Prostate gland (tissue), 2 donors: ENCODE measurements around the gene TRAPPC11. TPM values are rescaled to one million over a fixed set of nuclear protein-coding genes. Genes with fewer than 3 reads are reported as not detected.
A peak's percentile ranks its signal among the peaks of the same experiment; 100 is the strongest.
"Not testable (repeated sequence)": the region's sequence is repeated elsewhere in the genome, so short reads cannot be mapped to it uniquely, and the experiment has no call there.

ENCODE experiments used
- DNase-seq: peaks from one replicate; pipeline ENCODE4 v3.0.0-alpha.2; 2019; ENCODE audit warnings: low spot score
- H3K27ac ChIP-seq, 2 donors: fragments of 200-600 bp; sonication (generic); 2 replicates each; pipeline ENCODE4 v1.5.1; 2017 to 2019
- H3K27me3 ChIP-seq: fragments of 200-600 bp; sonication (generic); replicated peaks from 2 replicates; pipeline ENCODE4 v1.5.1; 2019; ENCODE audit not compliant: insufficient read depth
- H3K36me3 ChIP-seq, 2 donors: fragments of 200-600 bp; sonication (generic); 1 replicate in 1 of 2; 2 replicates in 1 of 2; pipeline versions ENCODE4 v1.5.1 to v1.8.1; 2017 to 2019
- H3K4me1 ChIP-seq: fragments of 200-600 bp; sonication (generic); replicated peaks from 2 replicates; pipeline ENCODE4 v1.5.1; 2019
- H3K4me3 ChIP-seq, 2 donors: fragments of 200-600 bp; sonication (generic); 2 replicates each; pipeline ENCODE4 v1.5.1; 2017 to 2019
- H3K9me3 ChIP-seq: fragments of 200-600 bp; sonication (generic); 2 replicates; pipeline ENCODE4 v1.5.1; 2017
- CTCF ChIP-seq, 4 experiments: fragments of 200-600 bp in 2 of 4; fragments of 450-650 bp in 2 of 4; sonication (generic) in 2 of 4; IDR thresholded peaks; 1 replicate in 3 of 4; 2 replicates in 1 of 4; pipeline ENCODE4 v1.5.1; 2016 to 2019; ENCODE audit warnings: antibody characterized with exemption in 4 of 4, mild to moderate bottlenecking in 2 of 4, moderate library complexity in 2 of 4
- POLR2A ChIP-seq: fragments of 450-650 bp; IDR thresholded peaks from one replicate; pipeline ENCODE4 v1.6.1; 2016; ENCODE audit warnings: antibody characterized with exemption, mild to moderate bottlenecking
- POLR2AphosphoS5 ChIP-seq: sonication (generic); formaldehyde crosslinking; IDR thresholded peaks from one replicate; pipeline ENCODE4 v1.6.1; 2017; ENCODE audit warnings: antibody characterized with exemption
- WGBS: methylation state at CpG from one replicate; pipeline ENCODE4 v1.1.5; 2018; 5-methylcytosine and 5-hydroxymethylcytosine counted together
- intact Hi-C: fragments of 100-400 bp; cut with DNase I; formaldehyde crosslinking; loops from one replicate; pipeline ENCODE4 v1.14.2; 2022
- total RNA-seq, 2 donors: library from RNA; depleted of rRNA; stranded (reverse); fragments of >200 nt; gene quantifications; one replicate each; pipeline ENCODE4 v1.1.0, GENCODE V29; 2016

The TRAPPC11 gene
- total RNA-seq, 2 donors from 2014 or later = 27.6 to 34.5 TPM

DNA sequence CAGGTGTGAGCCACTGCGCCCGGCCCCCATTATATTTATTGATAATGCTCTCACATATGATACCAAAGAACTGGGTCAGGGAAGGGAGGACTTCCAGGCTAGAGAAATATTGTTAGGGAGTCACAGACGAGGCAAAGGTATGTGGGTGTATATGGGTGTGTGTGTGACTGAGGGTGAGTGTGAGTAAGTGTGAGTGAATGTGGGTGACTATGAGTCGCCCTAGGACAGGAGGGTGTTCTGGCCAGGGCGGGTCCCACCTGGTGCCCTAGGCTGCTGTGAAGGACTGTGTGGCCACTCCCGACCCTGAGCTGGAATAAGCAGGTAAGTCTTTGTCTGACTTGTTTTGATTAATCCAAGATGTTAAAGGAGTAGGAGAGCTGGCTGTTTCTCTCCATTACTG, 34.5 kb upstream of the TRAPPC11 start:
- Histone ChIP-seq H3K9me3 (no peaks in the 10 kb centered on the region), H3K36me3 (no peaks in the 10 kb centered on the region), H3K27ac (no peak overlapping the region), H3K27me3 (no peaks in the 10 kb centered on the region), H3K4me3 (no peak overlapping the region), H3K4me1 (no peaks in the 10 kb centered on the region)
- intact Hi-C loops = no loop called here
- TF ChIP-seq POLR2AphosphoS5 (no peak), POLR2A (no peak), CTCF (IDR thresholded peaks at IDR 0.05) (no peak)
- WGBS = 90% methylated on average over 6 of the region's 6 CpGs
- no peak for DNase-seq

- Histone ChIP-seq H3K9me3 (no peaks in the 10 kb centered on the region), H3K4me3 (no peak overlapping the region), H3K27me3 (no peaks in the 10 kb centered on the region), H3K36me3 (no peaks in the 10 kb centered on the region), H3K4me1 (no peaks in the 10 kb centered on the region), H3K27ac (no peak overlapping the region)
- WGBS = 54% methylated on average over 6 of the region's 6 CpGs
- intact Hi-C loops = no loop called here
- TF ChIP-seq POLR2AphosphoS5 (peak; percentile 86), POLR2A (no peak), CTCF (IDR thresholded peaks at IDR 0.05) (no peak)
- DNase-seq = peak; percentile 71
Measured at GRCh38 chr4:183626168-183626567, 32.9 kb upstream of the TRAPPC11 start.

DNA sequence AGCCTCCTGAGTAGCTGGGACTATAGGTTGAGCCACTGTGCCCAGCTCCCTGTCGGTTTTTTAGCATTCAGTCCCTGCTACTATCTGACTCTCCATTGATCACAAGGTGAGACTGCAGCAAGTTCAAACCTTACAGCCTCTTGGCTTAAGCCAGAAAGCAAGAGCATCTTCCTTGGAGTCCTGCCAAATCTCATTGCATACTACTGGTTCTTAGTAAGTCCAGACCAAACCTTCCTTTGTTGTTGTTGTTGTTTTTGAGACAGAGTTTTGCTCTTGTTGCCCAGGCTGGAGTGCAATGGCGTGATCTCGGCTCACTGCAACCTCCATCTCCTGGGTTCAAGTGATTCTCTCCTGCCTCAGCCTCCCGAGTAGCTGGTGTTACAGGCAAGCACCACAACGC, 31.8 kb upstream of the TRAPPC11 start:
- H3K36me3 ChIP-seq, H3K9me3 ChIP-seq, H3K4me1 ChIP-seq, DNase-seq, H3K4me3 ChIP-seq, H3K27me3 ChIP-seq, intact Hi-C loops, H3K27ac ChIP-seq: not testable (repeated sequence)
- WGBS = 97% methylated on average over 5 of the region's 5 CpGs

DNA sequence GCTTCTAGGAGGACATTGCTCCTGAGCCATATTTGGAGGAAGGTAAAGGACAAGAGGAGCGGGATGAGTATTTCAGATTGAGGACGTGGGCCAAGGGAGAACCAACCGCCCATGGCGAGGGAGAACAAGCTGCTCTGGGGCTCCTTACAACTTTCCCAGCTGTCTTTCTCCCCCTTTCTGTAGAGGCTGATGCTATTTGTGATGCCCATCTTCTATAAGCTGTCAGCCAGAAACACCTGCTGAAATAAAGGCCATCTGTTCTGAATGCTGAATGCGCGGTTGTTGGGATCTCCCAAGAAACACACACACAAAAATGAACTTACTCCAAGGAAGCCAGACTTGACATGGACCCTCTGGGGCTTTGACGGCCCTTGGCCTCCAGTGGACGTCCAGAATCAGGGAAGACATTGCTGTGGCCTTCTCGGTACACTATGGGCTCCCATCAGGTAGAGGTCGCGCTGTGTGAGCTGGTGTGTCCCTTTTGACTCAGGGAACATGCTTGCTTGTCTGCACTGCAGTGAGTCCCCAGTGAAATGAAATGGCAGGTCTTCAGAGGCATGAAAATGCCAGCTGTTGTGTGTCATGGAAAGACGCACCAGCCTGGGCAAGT, 31.0 kb upstream of the TRAPPC11 start:
- H3K27ac ChIP-seq = no peak overlapping the region
- H3K9me3 ChIP-seq = no peaks in the 10 kb centered on the region
- no peaks in the 10 kb centered on the region for H3K4me1 ChIP-seq
- H3K36me3 ChIP-seq = no peaks in the 10 kb centered on the region
- DNase-seq = no peak
- H3K4me3 ChIP-seq = no peak overlapping the region
- TF ChIP-seq POLR2AphosphoS5 = no peak
- no peak for TF ChIP-seq CTCF (IDR thresholded peaks at IDR 0.05)
- TF ChIP-seq POLR2A = no peak
- intact Hi-C loops = no loop called here
- no peaks in the 10 kb centered on the region for H3K27me3 ChIP-seq
- whole genome bisulfite sequencing = 88% methylated on average over 12 of the region's 12 CpGs

- Histone ChIP-seq H3K27ac (no peak overlapping the region), H3K4me1 (no peaks in the 10 kb centered on the region), H3K9me3 (no peaks in the 10 kb centered on the region), H3K27me3 (no peaks in the 10 kb centered on the region), H3K4me3 (no peak overlapping the region), H3K36me3 (no peaks in the 10 kb centered on the region)
- TF ChIP-seq CTCF (IDR thresholded peaks at IDR 0.05) (no peak), POLR2AphosphoS5 (no peak)
- intact Hi-C loops = no loop called here
- DNase-seq = no peak
- WGBS = 82% methylated on average over 11 of the region's 11 CpGs
Measured at GRCh38 chr4:183631577-183632198, 27.4 kb upstream of the TRAPPC11 start.
